ENCODE data around the gene SIGLEC1. TPM values are rescaled to one million over a fixed set of nuclear protein-coding genes. Genes with fewer than 3 reads are reported as not detected.

SIGLEC1 gene
- total RNA-seq, 1 experiment from 2014 or later = not detected

GRCh38 chr20:3743251-3743650 is 30.9 kb upstream of the SIGLEC1 start:
- Histone ChIP-seq H3K27me3 (ENCODE audit: insufficient read depth, low read depth) (no peaks in the 10 kb centered on the region), H3K36me3 (ENCODE audit: low read depth) (no peaks in the 10 kb centered on the region), H3K27ac (no peak overlapping the region), H3K4me1 (replicated peaks; ENCODE audit: insufficient read depth) (no peaks in the 10 kb centered on the region), H2AFZ (no peak overlapping the region), H3K4me3 (no peak overlapping the region), H3K9me2 (ENCODE audit: insufficient read depth) (no peaks in the 10 kb centered on the region), H4K20me1 (ENCODE audit: insufficient read depth) (no peaks in the 10 kb centered on the region), H3F3A (ENCODE audit: insufficient read depth, low read depth) (peaks cover 10% of the 10 kb centered on the region; the same call in 1 of the 2 replicates), H3K9me3 (ENCODE audit: insufficient read depth, low read depth) (no peaks in the 10 kb centered on the region), H3K79me2 (ENCODE audit: low read depth) (no peaks in the 10 kb centered on the region), H3K4me2 (no peak overlapping the region)
- intact Hi-C loops (cut with micrococcal nuclease; ENCODE audit: unreplicated experiment) = no loop called here
- TF ChIP-seq, protein P1, sequence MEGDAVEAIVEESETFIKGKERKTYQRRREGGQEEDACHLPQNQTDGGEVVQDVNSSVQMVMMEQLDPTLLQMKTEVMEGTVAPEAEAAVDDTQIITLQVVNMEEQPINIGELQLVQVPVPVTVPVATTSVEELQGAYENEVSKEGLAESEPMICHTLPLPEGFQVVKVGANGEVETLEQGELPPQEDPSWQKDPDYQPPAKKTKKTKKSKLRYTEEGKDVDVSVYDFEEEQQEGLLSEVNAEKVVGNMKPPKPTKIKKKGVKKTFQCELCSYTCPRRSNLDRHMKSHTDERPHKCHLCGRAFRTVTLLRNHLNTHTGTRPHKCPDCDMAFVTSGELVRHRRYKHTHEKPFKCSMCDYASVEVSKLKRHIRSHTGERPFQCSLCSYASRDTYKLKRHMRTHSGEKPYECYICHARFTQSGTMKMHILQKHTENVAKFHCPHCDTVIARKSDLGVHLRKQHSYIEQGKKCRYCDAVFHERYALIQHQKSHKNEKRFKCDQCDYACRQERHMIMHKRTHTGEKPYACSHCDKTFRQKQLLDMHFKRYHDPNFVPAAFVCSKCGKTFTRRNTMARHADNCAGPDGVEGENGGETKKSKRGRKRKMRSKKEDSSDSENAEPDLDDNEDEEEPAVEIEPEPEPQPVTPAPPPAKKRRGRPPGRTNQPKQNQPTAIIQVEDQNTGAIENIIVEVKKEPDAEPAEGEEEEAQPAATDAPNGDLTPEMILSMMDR (conservative IDR thresholded peaks at IDR 0.05) = no peak
- no peak for TF ChIP-seq EZH2 (IDR thresholded peaks at IDR 0.05; ENCODE audit: low read depth)
- no peak for DNase-seq
- BruUV-seq (replicated peaks) = no TSS peak
- ChIA-PET CTCF (interaction anchor here (1.0 to 1.5 kb wide), 2 partner anchors 12 to 283 kb away, joined by 4 to 10 read pairs; no protein-coding TSS in a partner anchor), POLR2A (ENCODE audit: unreplicated experiment) (interaction anchor here (0.7 kb wide), 2 partner anchors 102 to 137 kb away, joined by 7 to 13 read pairs; no protein-coding TSS in a partner anchor)

DNA sequence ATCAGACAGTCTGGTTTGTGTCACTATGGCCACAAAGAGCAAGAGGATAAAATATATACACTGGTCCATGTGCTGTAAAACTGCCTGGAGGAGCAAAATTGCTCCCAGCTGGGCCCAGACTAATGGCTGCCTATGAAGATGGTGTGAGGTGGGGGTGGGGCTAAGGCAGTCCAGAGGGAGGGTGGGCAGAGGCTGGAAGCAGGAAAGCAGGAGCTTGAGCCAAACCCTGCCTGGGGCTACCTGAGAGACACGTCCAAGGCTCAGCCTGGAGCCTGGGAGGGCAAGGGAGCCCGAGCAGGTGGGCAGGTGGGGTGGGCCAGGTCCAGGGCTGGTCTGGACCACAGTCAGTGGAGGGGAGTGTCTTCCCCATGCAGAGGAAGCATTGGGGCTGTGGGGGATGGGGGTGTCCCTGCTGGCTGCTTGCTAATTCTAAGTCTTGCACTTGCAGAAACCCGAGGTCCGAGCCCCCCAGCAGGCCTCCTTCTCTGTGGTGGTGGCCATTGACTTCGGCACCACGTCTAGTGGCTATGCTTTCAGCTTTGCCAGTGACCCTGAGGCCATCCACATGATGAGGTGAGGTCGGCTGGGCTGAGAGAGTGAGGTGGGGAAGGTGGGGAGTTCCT is 29.5 kb upstream of the SIGLEC1 start:
- Histone ChIP-seq H3K9me2 (ENCODE audit: insufficient read depth) (no peaks in the 10 kb centered on the region), H4K20me1 (ENCODE audit: insufficient read depth) (no peaks in the 10 kb centered on the region), H3K27ac (no peak overlapping the region), H3K4me1 (replicated peaks; ENCODE audit: insufficient read depth) (no peaks in the 10 kb centered on the region), H3K79me2 (ENCODE audit: low read depth) (no peaks in the 10 kb centered on the region), H2AFZ (no peak overlapping the region), H3K27me3 (ENCODE audit: insufficient read depth, low read depth) (no peaks in the 10 kb centered on the region), H3K4me3 (no peak overlapping the region), H3K9me3 (ENCODE audit: insufficient read depth, low read depth) (no peaks in the 10 kb centered on the region), H3K4me2 (no peak overlapping the region), H3F3A (ENCODE audit: insufficient read depth, low read depth) (peaks cover 10% of the 10 kb centered on the region; the same call in 1 of the 2 replicates), H3K36me3 (ENCODE audit: low read depth) (no peaks in the 10 kb centered on the region)
- no TSS peak for BruUV-seq (replicated peaks)
- no peak for DNase-seq
- ChIA-PET POLR2A (ENCODE audit: unreplicated experiment) (no interaction called here), CTCF (interaction anchor here (0.6 kb wide), 1 partner anchor 124 kb away, joined by 3 read pairs; no protein-coding TSS in a partner anchor)
- intact Hi-C loops (cut with micrococcal nuclease; ENCODE audit: unreplicated experiment) = no loop called here
- TF ChIP-seq EZH2 (IDR thresholded peaks at IDR 0.05; ENCODE audit: low read depth) = no peak
- TF ChIP-seq, protein P1 (conservative IDR thresholded peaks at IDR 0.05) = no peak

DNA sequence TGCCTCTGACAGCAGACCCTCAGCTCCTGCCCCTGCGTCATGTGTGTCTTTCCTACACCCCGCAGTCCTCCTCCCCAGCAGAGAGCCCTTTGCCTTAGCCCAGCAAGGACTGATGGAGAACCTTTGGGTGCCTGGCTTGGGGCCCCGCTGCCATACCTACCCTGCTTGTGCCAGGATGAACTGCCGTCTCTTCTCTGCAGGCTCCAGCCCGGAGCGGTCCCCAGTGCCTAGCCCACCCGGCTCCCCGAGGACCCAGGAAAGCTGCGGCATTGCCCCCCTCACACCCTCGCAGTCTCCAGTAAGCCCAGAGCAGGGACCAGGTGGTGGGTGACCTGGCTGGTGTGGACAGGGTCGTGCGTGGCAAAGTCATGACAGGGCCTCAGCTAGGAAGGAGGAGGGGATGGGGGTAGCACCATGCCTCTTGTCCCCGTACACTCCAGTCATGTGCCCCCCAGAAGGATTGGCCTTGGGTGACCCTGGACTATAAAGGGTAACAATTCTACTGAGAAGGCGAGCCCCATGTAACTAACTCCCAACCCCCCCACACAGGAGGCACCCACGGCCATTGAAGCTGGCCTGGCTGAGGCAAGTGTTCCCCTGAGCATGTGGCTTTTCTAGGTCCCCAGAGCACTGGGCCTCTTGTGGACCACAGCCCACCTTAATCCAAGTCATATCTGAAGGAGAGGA is 28.4 kb upstream of the SIGLEC1 start:
- intact Hi-C loops (cut with micrococcal nuclease; ENCODE audit: unreplicated experiment) = no loop called here
- no peaks in the 10 kb centered on the region for H3K36me3 ChIP-seq (ENCODE audit: low read depth)
- BruUV-seq (replicated peaks) = no TSS peak
- TF ChIP-seq, protein P1 (conservative IDR thresholded peaks at IDR 0.05) = no peak
- TF ChIP-seq EZH2 (IDR thresholded peaks at IDR 0.05; ENCODE audit: low read depth) = no peak
- no peaks in the 10 kb centered on the region for H4K20me1 ChIP-seq (ENCODE audit: insufficient read depth)
- H3F3A ChIP-seq (ENCODE audit: insufficient read depth, low read depth) = peaks cover 10% of the 10 kb centered on the region; the same call in 1 of the 2 replicates
- H3K27ac ChIP-seq = no peak overlapping the region
- H3K9me3 ChIP-seq (ENCODE audit: insufficient read depth, low read depth) = no peaks in the 10 kb centered on the region
- no peak overlapping the region for H3K4me3 ChIP-seq
- CTCF ChIA-PET = interaction anchor here (0.6 kb wide), 1 partner anchor 125 kb away, joined by 3 read pairs; no protein-coding TSS in a partner anchor
- no peak for DNase-seq
- H3K4me1 ChIP-seq (replicated peaks; ENCODE audit: insufficient read depth) = no peaks in the 10 kb centered on the region
- H3K4me2 ChIP-seq = no peak overlapping the region
- H3K79me2 ChIP-seq (ENCODE audit: low read depth) = no peaks in the 10 kb centered on the region
- H3K9me2 ChIP-seq (ENCODE audit: insufficient read depth) = no peaks in the 10 kb centered on the region
- POLR2A ChIA-PET (ENCODE audit: unreplicated experiment) = no interaction called here
- H2AFZ ChIP-seq = no peak overlapping the region
- H3K27me3 ChIP-seq (ENCODE audit: insufficient read depth, low read depth) = no peaks in the 10 kb centered on the region

Data from PC-9 (cell line).